GM12892 (cell line): Measurements from ENCODE around the gene DLK1.

Experiments
- POLR2A ChIP-seq: IDR thresholded peaks from 2 replicates; pipeline ENCODE4 v1.6.1; 2011; ENCODE audit warnings: low read depth, low read length, control low read depth
- POLR2AphosphoS5 ChIP-seq: IDR thresholded peaks from 2 replicates; pipeline ENCODE4 v1.6.1; 2011; ENCODE audit warnings: low read depth, low read length, control low read depth
- TAF1 ChIP-seq: IDR thresholded peaks from 2 replicates; pipeline ENCODE4 v1.6.1; 2011; ENCODE audit warnings: low read depth, mild to moderate bottlenecking, control low read depth, low read length, borderline replicate concordance

DNA sequence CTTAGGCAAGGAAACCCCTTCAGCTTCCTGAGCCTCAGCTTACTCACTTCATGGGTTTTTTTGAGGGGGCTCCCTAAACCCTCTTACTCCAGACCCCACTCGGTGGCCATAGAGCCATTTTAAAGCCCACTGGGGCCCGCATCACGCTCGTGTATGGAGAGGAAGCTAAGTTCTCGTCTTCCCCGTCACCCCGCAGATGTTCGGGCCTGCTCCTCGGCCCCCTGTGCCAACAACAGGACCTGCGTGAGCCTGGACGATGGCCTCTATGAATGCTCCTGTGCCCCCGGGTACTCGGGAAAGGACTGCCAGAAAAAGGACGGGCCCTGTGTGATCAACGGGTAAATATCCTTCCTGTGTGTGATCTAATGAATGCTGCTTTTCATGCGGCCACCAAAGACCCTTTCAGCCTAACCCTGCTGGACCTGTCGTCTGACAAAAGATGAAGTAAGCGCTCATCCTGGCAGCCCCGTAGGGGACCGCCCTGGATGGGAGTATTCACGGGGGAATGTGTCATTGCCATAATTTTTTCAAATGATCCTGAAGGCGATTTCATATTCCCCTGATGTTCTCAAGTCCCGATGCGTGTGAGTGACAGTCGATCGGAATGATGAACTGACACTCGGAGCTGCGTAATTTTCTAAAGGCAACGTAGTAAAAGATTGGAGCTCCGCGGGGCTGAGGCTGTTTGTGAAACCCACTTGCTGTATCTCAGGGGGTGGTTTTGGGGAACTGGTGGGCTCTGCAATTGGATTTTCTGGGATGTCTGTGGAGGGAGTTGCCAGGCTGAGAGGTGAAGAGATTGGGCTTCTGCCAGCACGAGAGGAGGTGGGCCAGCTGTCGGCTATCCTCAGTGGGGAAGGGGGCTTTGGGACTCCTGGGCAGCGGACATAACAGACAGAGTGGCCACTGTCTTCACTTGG lies 5.4 kb downstream of the DLK1 start:
- TF ChIP-seq POLR2A (no peak), POLR2AphosphoS5 (no peak), TAF1 (no peak)
